GM18867 (cell line): ENCODE measurements around the gene MICA.
A peak's percentile ranks its signal among the peaks of the same experiment; 100 is the strongest.
"Not testable (repeated sequence)": the region's sequence is repeated elsewhere in the genome, so short reads cannot be mapped to it uniquely, and the experiment has no call there.

Experiments
- ATAC-seq: cut with Tn5 transposase; IDR thresholded peaks from one replicate; pipeline ENCODE4 v1.9.1; 2021; ENCODE audit warnings: mild to moderate bottlenecking, moderate library complexity; ENCODE audit not compliant: unreplicated experiment

Gene MICA

DNA sequence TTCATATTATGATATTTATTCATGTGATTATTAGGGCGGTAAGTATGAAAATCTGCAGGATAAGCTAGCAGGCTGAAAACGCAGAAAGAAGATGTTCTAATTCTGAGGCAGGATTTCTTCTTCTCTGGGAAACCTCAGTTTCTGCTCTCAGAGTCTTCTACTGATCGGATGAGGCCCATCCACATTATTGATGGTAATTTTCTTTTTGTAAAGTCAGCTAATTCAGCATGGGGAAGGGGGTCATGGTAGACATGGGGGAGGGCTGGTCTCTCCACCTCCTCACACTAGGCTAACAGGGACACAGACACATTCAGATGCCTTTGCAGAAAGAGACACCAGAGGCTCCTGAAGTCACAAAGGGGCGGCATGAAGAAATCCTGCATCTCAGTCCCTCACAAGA is 21.7 kb upstream of the MICA start:
- ATAC-seq: no peak

DNA sequence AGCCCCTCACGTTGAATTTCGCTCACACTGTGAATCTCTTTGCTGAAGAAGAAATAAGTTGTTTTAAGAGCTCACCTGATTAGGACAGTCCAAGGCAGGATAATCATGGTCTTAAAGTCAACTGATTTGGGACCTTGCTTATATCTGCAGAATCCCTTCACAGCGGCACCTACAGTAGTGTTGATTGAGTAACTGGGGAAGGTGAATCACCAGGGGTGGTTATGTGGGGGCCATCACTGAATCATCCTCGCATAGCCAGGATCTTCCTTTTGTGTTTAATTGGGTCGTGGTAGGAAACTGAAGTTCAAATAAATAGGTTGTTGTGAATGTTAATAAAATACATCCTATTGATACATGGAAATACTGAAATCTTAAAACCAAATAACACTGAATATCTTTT is 20.2 kb upstream of the MICA start:
- ATAC-seq: no peak

DNA sequence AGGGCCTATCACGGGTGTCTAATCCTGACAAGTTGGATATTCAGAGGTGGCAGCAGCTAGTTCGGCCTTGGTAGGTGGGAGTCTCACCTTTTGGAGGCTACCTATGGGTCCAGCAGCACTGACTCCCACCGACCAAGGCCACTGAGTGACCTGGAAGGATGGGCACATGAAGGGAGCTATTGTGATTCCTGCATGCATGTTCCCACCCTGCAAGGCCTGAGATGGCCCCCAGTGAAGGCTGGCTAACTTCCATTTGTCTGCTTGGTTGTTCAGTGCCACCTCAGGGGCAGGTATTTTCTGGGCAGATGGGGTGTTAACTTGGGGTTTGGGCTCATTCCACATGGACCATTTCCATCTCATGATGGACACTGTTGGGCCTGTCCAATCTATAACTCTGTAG is 18.4 kb upstream of the MICA start:
- ATAC-seq: no peak

DNA sequence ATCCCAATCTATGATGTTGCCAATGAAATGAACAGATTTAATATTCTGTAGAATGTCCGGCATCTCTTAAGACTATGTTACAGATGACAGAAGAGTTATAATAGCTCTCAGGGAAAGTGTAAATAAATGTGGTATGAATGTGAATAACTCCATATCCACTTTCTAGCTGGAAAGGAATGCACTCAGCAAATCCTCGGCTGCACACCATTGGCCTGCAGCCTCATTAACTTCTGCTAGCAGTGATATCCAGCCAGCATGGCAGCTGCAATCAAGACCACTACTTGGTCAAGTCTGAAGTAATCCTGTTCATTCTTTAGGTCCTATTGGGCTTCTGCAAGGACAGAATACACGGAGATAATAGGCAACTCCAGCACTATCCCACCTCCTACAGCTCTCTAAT is 17.3 kb upstream of the MICA start:
- ATAC-seq: no peak

DNA sequence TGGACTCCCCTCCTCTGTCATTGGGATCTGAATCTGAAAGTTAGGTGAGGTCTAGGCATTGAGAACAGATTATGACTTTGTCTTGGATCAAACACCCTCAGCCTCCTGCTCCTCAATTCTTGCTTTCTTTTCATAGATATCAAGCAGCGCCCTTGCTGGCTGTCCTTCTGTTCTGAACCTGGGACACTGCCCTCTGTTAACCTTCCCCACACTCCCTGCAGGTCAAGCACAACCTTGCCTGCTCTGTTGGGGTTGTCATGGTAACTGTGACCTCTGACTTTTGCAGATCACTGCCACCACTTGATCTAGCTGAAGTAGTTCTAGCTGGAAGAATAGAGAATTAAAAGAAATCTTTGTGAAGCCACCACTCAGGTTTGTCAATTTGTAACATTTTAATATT is 16.4 kb upstream of the MICA start:
- no peak for ATAC-seq

DNA sequence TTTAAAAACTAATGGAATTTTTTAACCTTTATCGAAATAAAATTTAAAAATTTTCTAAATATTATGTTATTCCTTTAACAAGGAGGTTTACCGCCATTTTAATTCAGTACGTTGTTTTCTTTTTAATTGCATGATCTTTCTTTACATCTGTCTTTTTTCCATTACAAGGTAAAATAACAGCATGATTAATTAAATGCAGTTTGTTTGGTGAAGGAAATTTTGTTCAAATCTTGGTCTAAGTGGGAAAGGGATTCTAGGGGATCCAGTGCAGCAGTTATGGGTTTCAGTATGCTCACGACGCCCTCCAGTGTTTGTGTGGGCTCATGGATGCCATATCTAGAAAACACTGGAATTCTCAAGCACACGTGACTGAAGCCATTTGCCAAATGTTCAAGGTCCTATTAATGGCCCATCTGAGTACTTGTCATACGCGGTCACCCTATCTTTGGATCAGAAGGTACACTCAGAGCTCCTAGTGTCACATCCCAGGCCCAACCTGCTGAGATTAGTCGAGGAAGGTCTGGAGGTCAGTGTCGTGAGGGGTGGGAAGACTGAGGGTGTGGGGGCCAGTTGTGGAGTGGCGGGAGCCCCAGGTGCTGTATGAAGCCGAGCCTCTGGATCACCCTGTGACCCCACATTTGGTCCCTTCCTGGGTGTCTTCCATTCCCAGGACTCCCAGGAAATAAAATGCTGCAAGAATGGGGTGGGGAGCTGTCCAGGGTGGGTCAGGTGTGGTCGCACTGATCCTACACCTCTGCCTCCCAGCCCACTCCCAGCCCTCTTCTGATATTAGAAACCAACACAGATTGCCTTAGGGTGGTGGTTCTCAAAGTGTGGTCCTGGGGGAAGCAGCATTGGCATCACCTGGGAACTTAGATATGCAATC is 14.2 kb upstream of the MICA start:
- not testable (repeated sequence) for ATAC-seq

DNA sequence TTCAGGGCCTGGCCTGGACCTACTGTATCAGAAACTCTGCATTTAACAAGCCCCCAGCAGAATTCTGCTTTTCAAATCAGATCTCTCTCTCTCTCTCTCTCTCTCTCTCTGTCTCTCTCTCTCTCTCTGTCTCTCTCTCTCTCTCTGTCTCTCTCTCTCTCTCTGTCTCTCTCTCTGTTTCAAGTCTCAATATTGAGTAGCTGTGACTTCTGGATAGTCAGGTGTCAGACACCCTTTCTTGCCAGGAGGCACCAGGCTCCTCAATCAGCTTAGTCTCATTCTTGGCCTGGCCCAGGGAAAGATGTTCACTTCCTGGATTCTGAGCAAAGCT is 13.6 kb upstream of the MICA start:
- ATAC-seq: not testable (repeated sequence)

DNA sequence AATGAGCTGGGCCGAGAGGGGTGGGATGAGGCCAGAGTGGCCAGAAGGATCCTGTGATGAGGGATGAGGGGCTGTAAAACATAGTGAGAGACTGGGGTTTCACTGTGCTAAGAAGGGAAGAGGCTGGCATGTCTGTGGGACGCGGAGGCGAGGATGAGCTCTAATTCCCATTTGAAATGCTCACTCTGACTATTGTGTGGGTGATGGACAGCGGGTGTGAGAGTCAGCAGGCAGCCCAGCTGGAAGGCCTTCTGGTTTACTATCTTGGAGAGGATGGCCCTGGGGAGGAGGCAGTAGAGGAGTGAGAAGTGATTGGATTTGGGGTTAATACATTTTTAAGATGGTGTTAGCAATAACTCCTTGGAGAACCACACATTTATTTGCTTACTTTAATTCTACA is 9.5 kb upstream of the MICA start:
- no peak for ATAC-seq

DNA sequence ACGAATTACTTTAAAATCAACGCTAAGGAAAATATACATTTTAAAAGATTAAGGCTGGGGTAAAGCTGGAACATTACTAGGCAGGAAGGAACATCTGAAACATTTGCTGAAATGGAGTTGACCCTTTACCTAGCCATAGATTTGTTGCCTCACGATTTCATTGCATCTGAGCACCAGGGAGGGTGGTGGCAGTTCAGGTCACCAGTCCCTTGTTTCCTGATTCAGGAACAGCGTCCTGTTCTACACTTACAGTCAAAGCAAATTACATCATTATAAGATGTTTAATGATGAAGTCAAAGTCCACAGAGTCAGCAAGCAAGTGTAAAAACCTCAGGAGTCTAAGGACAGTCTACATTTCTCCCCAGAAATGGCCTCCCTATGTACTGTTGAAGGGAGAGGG is 9.0 kb upstream of the MICA start:
- no peak for ATAC-seq

DNA sequence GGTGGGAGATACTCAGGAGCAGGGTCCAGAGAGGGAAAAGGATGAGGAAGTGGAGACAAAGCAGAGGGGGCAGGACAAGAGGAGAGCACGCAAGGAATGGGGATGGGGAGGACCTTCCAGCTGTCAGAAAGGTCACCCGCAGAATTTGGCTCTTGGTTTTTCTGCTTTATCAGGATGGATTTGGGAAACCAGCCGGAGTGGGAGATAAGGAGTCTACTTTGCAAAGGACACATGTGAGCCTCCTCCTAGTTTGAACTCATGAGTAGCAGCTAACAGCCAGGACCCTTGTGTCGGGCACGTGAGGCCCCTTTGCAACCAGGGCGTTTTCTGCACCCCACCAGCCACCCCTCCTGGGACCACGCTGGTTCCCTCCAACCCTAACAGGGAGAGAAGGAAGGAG is 7.6 kb upstream of the MICA start:
- no peak for ATAC-seq

DNA sequence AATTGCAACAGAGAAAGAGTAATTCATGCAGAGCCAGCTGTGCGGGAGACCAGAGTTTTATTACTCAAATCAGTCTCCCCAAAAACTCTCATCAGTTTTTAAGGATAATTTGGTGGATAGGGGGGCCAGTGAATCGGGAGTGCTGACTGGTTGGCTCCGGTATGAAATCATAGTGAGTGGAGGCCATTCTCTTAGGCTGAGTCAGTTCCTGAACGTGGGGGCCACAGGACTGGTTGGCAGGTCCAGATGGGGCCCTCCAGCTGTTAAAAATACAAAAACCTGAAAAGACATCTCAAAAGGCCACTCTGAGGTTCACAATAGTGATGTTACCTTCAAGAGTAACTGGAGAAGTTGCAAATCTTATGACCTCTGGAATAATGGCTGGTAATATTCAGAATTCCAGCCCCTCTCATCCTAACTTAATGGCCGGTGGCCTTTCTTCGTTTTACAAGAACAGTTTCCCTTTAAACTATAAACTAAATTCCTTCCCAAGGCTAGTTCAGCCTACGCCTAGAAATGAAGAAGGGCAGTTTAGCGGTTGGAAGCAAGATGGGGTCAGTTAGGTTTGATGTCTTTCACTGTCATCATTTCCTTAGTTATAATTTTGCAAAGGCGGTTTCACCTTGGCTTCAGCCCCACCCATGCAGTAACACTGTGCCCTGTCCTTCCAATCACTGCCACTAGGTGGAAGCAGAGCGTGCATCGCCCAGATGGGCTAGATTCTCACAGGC is 6.8 kb upstream of the MICA start:
- ATAC-seq: no peak

DNA sequence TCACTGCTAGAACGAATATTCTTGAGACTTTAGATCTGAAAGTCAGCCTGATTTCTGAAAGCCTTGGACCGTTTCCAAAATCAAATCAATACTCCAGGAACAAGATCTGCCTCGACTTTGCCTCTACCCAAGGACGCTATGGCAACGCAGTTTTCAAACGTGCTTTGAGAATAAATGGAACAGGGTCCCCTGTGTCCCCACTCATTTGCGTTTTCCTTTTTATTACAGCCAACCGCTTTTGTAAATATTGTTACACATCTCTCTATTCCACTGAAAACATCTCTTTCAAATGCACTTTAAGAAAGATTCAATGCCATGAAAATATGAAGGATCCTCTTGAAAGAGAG is 6.3 kb upstream of the MICA start:
- ATAC-seq: not testable (repeated sequence)

DNA sequence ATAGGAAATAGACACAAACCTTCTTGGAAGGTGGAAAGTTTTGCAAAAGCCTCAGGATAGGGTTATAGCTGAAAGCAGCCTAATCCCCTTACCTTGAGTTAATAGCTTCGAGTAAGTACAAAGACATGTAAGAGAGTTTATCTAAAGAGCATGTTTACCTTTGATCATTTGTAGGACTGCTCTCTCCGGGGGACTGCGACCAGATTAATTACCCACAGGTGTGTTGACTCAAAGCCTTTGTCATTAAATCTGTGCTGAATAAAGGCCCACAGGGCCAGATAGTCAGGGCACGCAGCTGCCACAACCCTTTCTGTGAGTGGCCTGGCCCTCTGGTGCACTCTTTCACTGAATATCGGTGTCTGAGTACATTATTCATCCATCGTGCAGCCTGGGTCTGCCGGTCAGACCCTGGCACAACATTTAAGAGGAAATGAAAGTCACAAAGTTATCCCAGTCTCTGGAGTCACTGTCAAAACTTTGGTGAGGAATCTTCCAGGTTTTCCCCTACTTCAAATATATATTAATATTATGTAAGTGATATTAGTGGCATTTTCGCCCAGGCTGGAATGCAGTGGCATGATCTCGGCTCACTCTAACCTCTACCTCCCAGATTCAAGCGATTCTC is 5.4 kb upstream of the MICA start:
- no peak for ATAC-seq

DNA sequence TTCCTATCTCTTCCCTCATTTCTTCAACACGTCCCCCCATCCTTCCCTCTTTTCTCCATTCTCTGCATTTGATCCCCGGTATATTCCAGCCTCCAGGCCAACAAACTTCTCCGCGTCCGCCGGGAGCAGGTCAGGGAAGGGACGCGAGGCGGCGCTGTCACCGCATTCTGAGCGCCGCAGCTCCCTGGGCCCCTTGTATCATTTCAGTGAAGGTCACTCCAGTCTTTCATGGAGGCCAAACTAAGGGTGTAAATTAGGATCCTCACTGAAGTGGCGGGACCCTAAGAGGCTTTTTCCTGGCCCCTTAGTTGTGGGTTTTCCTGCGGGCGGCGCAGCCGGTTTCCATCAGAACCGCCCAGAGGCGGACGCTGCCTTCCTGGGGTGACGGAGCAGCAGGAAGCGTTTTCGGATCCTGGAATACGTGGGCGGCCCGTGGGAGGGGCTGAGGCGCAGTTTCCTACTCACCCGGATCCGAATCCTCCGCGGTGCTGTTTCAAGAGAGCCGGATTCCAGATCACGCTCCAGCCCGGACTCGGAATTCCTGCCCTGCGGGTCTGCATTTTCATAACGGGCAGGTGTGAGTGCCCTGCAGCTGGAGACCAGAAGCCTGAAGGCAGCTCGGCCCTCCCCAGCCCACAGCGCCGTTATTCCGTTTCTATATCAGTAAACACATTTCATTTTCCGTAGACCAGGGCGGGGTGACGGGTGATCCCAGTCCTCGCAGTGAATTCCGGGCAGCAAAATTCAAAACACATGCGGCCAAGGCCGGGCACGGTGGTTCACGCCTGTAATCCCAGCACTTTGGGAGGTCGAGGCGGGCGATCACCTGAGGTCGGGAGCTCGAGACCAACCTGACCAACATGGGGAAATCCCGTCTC is 3.6 kb upstream of the MICA start:
- ATAC-seq: peak; percentile 32

DNA sequence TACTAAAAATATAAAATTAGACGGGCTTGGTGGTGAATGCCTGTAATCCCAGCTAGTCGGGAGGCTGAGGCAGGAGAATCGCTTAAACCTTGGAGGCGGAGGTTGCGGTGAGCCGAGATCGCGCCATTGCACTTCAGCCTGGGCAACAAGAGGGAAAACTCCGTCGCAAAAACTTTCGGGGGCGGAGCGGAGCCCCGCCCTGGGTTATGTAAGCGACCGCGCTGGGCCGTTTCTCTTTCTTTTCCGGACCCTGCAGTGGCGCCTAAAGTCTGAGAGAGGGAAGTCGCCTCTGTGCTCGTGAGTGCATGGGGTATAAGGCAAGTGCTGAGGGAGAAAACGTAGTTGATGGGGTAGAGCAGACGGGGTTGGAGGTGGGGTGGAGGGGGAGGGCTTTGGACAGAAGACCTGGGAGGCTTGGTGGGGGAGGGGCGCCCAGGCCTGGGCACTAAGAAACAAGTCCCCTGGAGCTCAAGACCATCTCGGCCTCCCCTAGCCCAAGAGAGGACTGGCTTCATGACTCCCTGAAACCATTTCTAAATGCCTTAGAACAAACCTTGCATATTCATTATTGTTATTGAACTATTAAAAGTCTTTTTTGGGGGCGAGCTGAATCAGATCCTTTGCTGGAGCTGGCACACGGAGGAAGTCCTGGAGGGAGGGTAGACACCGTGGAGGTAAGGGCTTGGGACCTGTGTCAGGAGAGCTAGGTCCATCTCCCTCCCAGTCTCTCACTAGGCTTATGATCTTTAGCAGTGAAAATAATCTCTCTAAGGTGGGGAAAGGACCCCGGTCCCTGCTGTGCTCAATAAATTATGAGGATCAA is 2.7 kb upstream of the MICA start:
- peak; percentile 39 for ATAC-seq

DNA sequence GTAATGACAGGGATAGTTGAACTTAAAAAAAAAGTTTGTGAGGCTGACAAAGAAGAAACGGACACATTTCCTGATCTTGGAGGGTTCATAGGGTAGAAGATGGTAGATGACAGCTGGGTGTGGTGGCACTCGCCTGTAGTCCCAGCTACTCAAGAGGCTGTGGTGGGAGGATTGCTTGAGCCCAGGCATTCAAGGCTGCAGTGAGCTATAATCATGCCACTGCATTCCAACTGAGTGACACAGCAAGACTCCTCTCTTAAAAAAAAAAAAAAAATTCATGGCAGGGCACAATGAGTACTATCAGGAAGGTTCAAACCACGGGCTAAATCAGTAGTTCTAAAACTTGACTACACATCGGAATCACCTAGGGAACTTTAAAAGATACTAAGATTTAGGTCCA is 2.0 kb upstream of the MICA start:
- ATAC-seq: no peak

DNA sequence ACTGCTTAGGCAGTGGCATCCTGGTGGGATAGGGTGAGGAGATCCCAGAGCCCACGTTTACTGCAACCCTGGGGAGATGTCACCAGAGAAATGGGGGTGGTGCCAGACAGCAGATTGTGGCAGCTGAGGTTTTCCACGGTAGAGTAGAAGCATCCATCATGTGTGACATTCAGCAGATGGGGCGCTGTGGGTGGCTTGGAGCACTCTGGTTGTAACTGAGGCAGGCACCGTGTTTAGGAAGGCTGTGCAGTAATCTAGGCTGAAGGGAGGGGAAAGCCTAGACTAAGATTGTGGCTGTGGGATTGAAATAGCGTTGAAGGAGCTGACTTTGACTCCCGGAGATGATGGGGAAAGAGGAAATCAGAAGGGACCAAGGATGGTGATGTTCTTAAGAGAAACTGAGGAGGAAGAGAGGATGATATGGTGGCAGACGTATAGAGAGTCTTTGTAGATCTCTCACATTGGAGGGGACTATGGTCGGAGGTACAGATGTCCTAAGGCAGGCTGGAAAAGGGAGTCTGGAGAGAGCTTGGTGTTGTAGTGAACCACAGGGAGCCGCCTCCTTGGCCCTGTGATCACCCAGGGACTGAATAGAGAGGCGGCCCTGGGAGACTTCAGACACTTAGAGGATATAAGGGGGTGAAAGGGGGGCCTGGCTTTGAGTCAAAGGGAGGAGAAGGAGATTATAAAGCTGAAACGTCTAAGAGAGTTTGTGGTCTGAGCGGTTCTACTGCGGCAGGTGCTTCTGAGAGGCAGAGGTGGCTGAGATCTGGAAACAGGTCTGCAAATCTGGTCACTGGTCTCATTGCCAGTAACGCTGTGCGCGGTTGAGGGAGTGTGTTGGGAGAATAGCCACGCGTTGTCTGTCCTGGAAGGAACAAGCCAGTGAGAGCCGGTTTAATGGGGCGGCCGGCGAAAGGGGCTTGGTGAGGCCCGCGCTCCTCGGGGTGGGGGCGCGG is 792 bp upstream of the MICA start:
- ATAC-seq: peak; percentile 2

DNA sequence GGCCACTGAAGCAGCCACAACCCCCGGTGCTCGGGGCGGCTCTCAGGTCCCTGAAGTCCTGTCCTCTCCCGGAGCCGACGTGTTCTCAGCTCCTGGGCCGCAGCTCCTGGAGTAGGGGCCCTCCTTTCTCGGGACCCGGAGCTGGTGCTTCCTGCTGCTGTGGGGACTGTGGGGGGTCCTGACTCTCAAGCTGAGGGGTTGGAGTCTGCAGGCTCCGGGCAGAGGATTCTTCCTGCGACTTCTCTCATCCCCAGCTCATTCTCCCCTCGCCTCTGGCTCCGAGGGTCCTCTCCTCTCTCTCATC is 618 bp downstream of the MICA start:
- not testable (repeated sequence) for ATAC-seq

DNA sequence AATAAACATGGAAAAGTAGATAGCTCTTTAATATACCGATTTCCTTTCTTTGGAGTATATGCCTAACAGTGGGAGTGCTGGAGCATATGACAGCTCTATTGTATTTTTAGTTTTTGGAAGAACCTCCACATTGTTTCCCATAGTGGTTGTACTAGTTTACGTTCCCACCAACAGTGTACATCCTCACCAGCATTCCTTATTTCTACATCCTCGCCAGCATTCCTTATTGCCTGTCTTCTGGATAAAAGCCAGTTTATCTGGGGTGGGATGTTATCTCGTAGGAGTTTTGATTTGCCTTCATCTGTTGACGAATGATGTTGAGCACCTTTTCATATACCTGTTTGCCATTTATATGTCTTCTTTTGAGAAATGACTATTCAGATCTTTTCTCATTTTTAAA is 2.6 kb downstream of the MICA start:
- ATAC-seq: no peak
